HG03342 (cell line): ENCODE data around the gene TRPM2.

Source experiments
- ATAC-seq: cut with Tn5 transposase; IDR thresholded peaks from one replicate; pipeline ENCODE4 v1.9.1; 2021; ENCODE audit warnings: mild to moderate bottlenecking, moderate library complexity; ENCODE audit not compliant: unreplicated experiment

The TRPM2 gene

GRCh38 chr21:44370786-44371410, 17.5 kb downstream of the TRPM2 start:
- no peak for ATAC-seq

- ATAC-seq = no peak
Observed at GRCh38 chr21:44371596-44371995, 18.2 kb downstream of the TRPM2 start.

GRCh38 chr21:44372616-44373015, 19.2 kb downstream of the TRPM2 start:
- no peak for ATAC-seq

- no peak for ATAC-seq
Observed at GRCh38 chr21:44374601-44375280, 21.3 kb downstream of the TRPM2 start.

GRCh38 chr21:44375281-44375651, 21.8 kb downstream of the TRPM2 start:
- ATAC-seq = no peak

- ATAC-seq = no peak
Observed at GRCh38 chr21:44375761-44376241, 22.4 kb downstream of the TRPM2 start.

GRCh38 chr21:44376606-44377005, 23.2 kb downstream of the TRPM2 start:
- no peak for ATAC-seq

- no peak for ATAC-seq
Observed at GRCh38 chr21:44377201-44377921, 23.9 kb downstream of the TRPM2 start.

GRCh38 chr21:44377922-44378645, 24.7 kb downstream of the TRPM2 start:
- no peak for ATAC-seq

- ATAC-seq = no peak
Observed at GRCh38 chr21:44378646-44379514, 25.5 kb downstream of the TRPM2 start.

- no peak for ATAC-seq
Observed at GRCh38 chr21:44379515-44379848, 26.1 kb downstream of the TRPM2 start.

GRCh38 chr21:44379991-44380865, 26.8 kb downstream of the TRPM2 start:
- ATAC-seq = no peak

- no peak for ATAC-seq
Observed at GRCh38 chr21:44380876-44381275, 27.5 kb downstream of the TRPM2 start.

GRCh38 chr21:44381874-44382273, 28.5 kb downstream of the TRPM2 start:
- ATAC-seq = no peak

- ATAC-seq = no peak
Observed at GRCh38 chr21:44382536-44382935, 29.1 kb downstream of the TRPM2 start.

GRCh38 chr21:44383216-44383615, 29.8 kb downstream of the TRPM2 start:
- no peak for ATAC-seq

- ATAC-seq = no peak
Observed at GRCh38 chr21:44384968-44385367, 31.5 kb downstream of the TRPM2 start.

GRCh38 chr21:44389335-44389734, 35.9 kb downstream of the TRPM2 start:
- no peak for ATAC-seq

GRCh38 chr21:44390886-44391285, 37.5 kb downstream of the TRPM2 start:
- ATAC-seq = no peak
